HepG2 (cell line): ENCODE results near the gene UTP4.

Experiments used
- HNRNPUL1 ChIP-seq: fragments of 200-400 bp; formaldehyde crosslinking; IDR thresholded peaks from 2 replicates; pipeline ENCODE4 v1.6.1; 2017; ENCODE audit warnings: low read depth, mild to moderate bottlenecking, low read length, moderate library complexity
- POLR2A ChIP-seq, 2 experiments: IDR thresholded peaks; 2 replicates each; pipeline ENCODE4 v1.6.1; 2011; ENCODE audit warnings: low read depth in 2 of 2, low read length in 2 of 2, mild to moderate bottlenecking in 1 of 2, moderate library complexity in 1 of 2; ENCODE audit not compliant: insufficient read depth in 1 of 2
- RAD21 ChIP-seq: fragments of 450-650 bp; formaldehyde crosslinking; IDR thresholded peaks from 2 replicates; pipeline ENCODE4 v1.5.0; 2020; ENCODE audit warnings: mild to moderate bottlenecking

GRCh38 chr16:69110406-69110805 lies 22.0 kb upstream of the UTP4 start:
- no peak for TF ChIP-seq RAD21 (CRISPR knock-in tag)
- no peak for TF ChIP-seq HNRNPUL1
- TF ChIP-seq POLR2A (IDR thresholded peaks at IDR 0.05; ENCODE audit: insufficient read depth in 1 of 2, low read depth in 2 of 2, low read length in 2 of 2): no peak
